Upper lobe of right lung (tissue), 1 donor: ENCODE measurements around the gene IGSF9B. TPM values are rescaled to one million over a fixed set of nuclear protein-coding genes. Genes with fewer than 3 reads are reported as not detected.

ENCODE experiments used
- ATAC-seq: fragments of 200-7000 bp; cut with Tn5 transposase; one replicate; pipeline ENCODE4 v1.9.1; 2020; ENCODE audit warnings: mild to moderate bottlenecking, moderate library complexity
- DNase-seq: peaks from one replicate; pipeline ENCODE4 v3.0.0-alpha.2; 2020
- H3K27ac ChIP-seq: fragments of 200-600 bp; one replicate; pipeline ENCODE4 v1.8.0; 2022
- H3K27me3 ChIP-seq: fragments of 200-600 bp; one replicate; pipeline ENCODE4 v1.8.0; 2022; ENCODE audit warnings: mild to moderate bottlenecking
- H3K36me3 ChIP-seq: fragments of 200-600 bp; one replicate; pipeline ENCODE4 v1.8.0; 2022
- H3K4me1 ChIP-seq: fragments of 200-600 bp; one replicate; pipeline ENCODE4 v1.8.0; 2022
- H3K4me3 ChIP-seq: fragments of 200-600 bp; one replicate; pipeline ENCODE4 v1.8.0; 2022; ENCODE audit warnings: mild to moderate bottlenecking
- H3K9me3 ChIP-seq: fragments of 200-600 bp; one replicate; pipeline ENCODE4 v1.8.0; 2022
- CTCF ChIP-seq: fragments of 200-600 bp; IDR thresholded peaks from one replicate; pipeline ENCODE4 v1.8.0; 2022; ENCODE audit warnings: antibody characterized with exemption
- intact Hi-C: fragments of 100-400 bp; cut with DNase I; formaldehyde crosslinking; loops from one replicate; pipeline ENCODE4 v1.11.0; 2022
- total RNA-seq: library from RNA; stranded (reverse); fragmentation: NEBNext Ultra II Directional; extraction: Animal tissue kit (Norgen Biotek cat#: 25700); gene quantifications from one replicate; pipeline ENCODE4 v1.2.1, GENCODE V29; 2021
- donor health status: DM: no; HTN: yes; CAD: no; lungs with severe emphysema.

Gene IGSF9B
- total RNA-seq, 1 donor from 2014 or later = 2.9 TPM

- no peaks in the 10 kb centered on the region for H3K36me3 ChIP-seq
- H3K27me3 ChIP-seq = no peaks in the 10 kb centered on the region
- H3K9me3 ChIP-seq = no peaks in the 10 kb centered on the region
- H3K27ac ChIP-seq = no peak overlapping the region
- no peaks in the 10 kb centered on the region for H3K4me1 ChIP-seq
- ATAC-seq (no peak), DNase-seq (no peak)
- TF ChIP-seq CTCF = no peak
- intact Hi-C loops = loop anchor here (2.0 kb wide), 1 partner anchor 46 kb away; no protein-coding TSS in a partner anchor
- no peak overlapping the region for H3K4me3 ChIP-seq
These were observed 58.0 kb downstream of the IGSF9B start for GRCh38 chr11:133898770-133899115.

- no peak for ATAC-seq
- no peaks in the 10 kb centered on the region for H3K36me3 ChIP-seq
- H3K27me3 ChIP-seq = no peaks in the 10 kb centered on the region
- intact Hi-C loops = loop anchor here (2.0 kb wide), 1 partner anchor 45 kb away; no protein-coding TSS in a partner anchor
- no peak overlapping the region for H3K4me3 ChIP-seq
- H3K27ac ChIP-seq = no peak overlapping the region
- DNase-seq = no peak
- no peak for TF ChIP-seq CTCF
- H3K4me1 ChIP-seq = no peaks in the 10 kb centered on the region
- no peaks in the 10 kb centered on the region for H3K9me3 ChIP-seq
These were observed 58.6 kb downstream of the IGSF9B start for GRCh38 chr11:133898031-133898769.

- TF ChIP-seq CTCF = no peak
- intact Hi-C loops = no loop called here
- Histone ChIP-seq H3K9me3 (no peaks in the 10 kb centered on the region), H3K27me3 (no peaks in the 10 kb centered on the region), H3K27ac (no peak overlapping the region), H3K4me3 (no peak overlapping the region), H3K4me1 (no peaks in the 10 kb centered on the region), H3K36me3 (no peaks in the 10 kb centered on the region)
- DNase-seq = no peak
- no peak for ATAC-seq
These were observed 59.5 kb downstream of the IGSF9B start for GRCh38 chr11:133897331-133897650.

- no peak for TF ChIP-seq CTCF
- Histone ChIP-seq H3K4me3 (no peak overlapping the region), H3K27ac (no peak overlapping the region), H3K4me1 (no peaks in the 10 kb centered on the region), H3K9me3 (no peaks in the 10 kb centered on the region), H3K27me3 (no peaks in the 10 kb centered on the region), H3K36me3 (no peaks in the 10 kb centered on the region)
- intact Hi-C loops = no loop called here
- ATAC-seq = no peak
- no peak for DNase-seq
These were observed 60.0 kb downstream of the IGSF9B start for GRCh38 chr11:133896642-133897330.

GRCh38 chr11:133896028-133896427 is 60.7 kb downstream of the IGSF9B start:
- intact Hi-C loops = no loop called here
- no peaks in the 10 kb centered on the region for H3K36me3 ChIP-seq
- no peaks in the 10 kb centered on the region for H3K9me3 ChIP-seq
- no peaks in the 10 kb centered on the region for H3K27me3 ChIP-seq
- no peak overlapping the region for H3K4me3 ChIP-seq
- H3K27ac ChIP-seq = no peak overlapping the region
- ATAC-seq = no peak
- TF ChIP-seq CTCF = no peak
- no peak for DNase-seq
- H3K4me1 ChIP-seq = no peaks in the 10 kb centered on the region
